ENCODE data around the gene TERC. TPM values are rescaled to one million over a fixed set of nuclear protein-coding genes. Genes with fewer than 3 reads are reported as not detected.
A peak's percentile ranks its signal among the peaks of the same experiment; 100 is the strongest.

The TERC gene
- total RNA-seq, 1 donor from 2014 or later, result not detected

- DNase-seq (ENCODE audit: extremely low spot score, unreplicated experiment), result no peak
- peaks cover 33% of the 10 kb centered on the region for H3K4me1 Mint-ChIP-seq (ENCODE audit: unreplicated experiment)
- TF ChIP-seq CTCF (IDR thresholded peaks at IDR 0.05), result no peak
- no peaks in the 10 kb centered on the region for H3K27me3 Mint-ChIP-seq (ENCODE audit: unreplicated experiment)
- no peaks in the 10 kb centered on the region for H3K9me3 Mint-ChIP-seq (ENCODE audit: unreplicated experiment)
- H3K4me3 Mint-ChIP-seq (ENCODE audit: unreplicated experiment), result peak overlapping the region; percentile 98
- peak overlapping the region; percentile 100 for H3K27ac Mint-ChIP-seq (ENCODE audit: unreplicated experiment)
- H3K36me3 Mint-ChIP-seq (ENCODE audit: unreplicated experiment), result peaks cover 12% of the 10 kb centered on the region
Measured at GRCh38 chr3:169771497-169772304, 6.8 kb upstream of the TERC start.

- H3K36me3 Mint-ChIP-seq (ENCODE audit: unreplicated experiment), result no peaks in the 10 kb centered on the region
- H3K27ac Mint-ChIP-seq (ENCODE audit: unreplicated experiment), result peak within 1 kb of the TSS; percentile 92
- peak; percentile 87 for DNase-seq (ENCODE audit: extremely low spot score, unreplicated experiment)
- H3K4me3 Mint-ChIP-seq (ENCODE audit: unreplicated experiment), result peak within 1 kb of the TSS; percentile 84
- H3K4me1 Mint-ChIP-seq (ENCODE audit: unreplicated experiment), result peaks cover 18% of the 10 kb centered on the region
- H3K9me3 Mint-ChIP-seq (ENCODE audit: unreplicated experiment), result peaks cover 5% of the 10 kb centered on the region
- no peak for TF ChIP-seq CTCF (IDR thresholded peaks at IDR 0.05)
- no peaks in the 10 kb centered on the region for H3K27me3 Mint-ChIP-seq (ENCODE audit: unreplicated experiment)
Measured at GRCh38 chr3:169769287-169770181, 4.7 kb upstream of the TERC start, which contains the start of gene ACTRT3. TSS of gene ACTRT3 (minus strand) at chr3:169769561. CDS start at chr3:169769520, 41 bp downstream.

- Mint-ChIP-seq H3K27me3 (ENCODE audit: unreplicated experiment) (no peaks in the 10 kb centered on the region), H3K36me3 (ENCODE audit: unreplicated experiment) (no peaks in the 10 kb centered on the region), H3K27ac (ENCODE audit: unreplicated experiment) (no peak overlapping the region), H3K9me3 (ENCODE audit: unreplicated experiment) (peaks cover 5% of the 10 kb centered on the region), H3K4me1 (ENCODE audit: unreplicated experiment) (peaks cover 5% of the 10 kb centered on the region), H3K4me3 (ENCODE audit: unreplicated experiment) (peak overlapping the region; percentile 65)
- no peak for TF ChIP-seq CTCF (IDR thresholded peaks at IDR 0.05)
- DNase-seq (ENCODE audit: extremely low spot score, unreplicated experiment), result no peak
Measured at GRCh38 chr3:169764312-169764881, 463 bp downstream of the TERC start.

- H3K9me3 Mint-ChIP-seq (ENCODE audit: unreplicated experiment), result no peaks in the 10 kb centered on the region
- TF ChIP-seq CTCF (IDR thresholded peaks at IDR 0.05), result no peak
- peaks cover 5% of the 10 kb centered on the region for H3K4me1 Mint-ChIP-seq (ENCODE audit: unreplicated experiment)
- no peaks in the 10 kb centered on the region for H3K36me3 Mint-ChIP-seq (ENCODE audit: unreplicated experiment)
- no peak overlapping the region for H3K4me3 Mint-ChIP-seq (ENCODE audit: unreplicated experiment)
- DNase-seq (ENCODE audit: extremely low spot score, unreplicated experiment), result no peak
- no peak overlapping the region for H3K27ac Mint-ChIP-seq (ENCODE audit: unreplicated experiment)
- H3K27me3 Mint-ChIP-seq (ENCODE audit: unreplicated experiment), result peaks cover 2% of the 10 kb centered on the region
Measured at GRCh38 chr3:169760479-169760878, 4.4 kb downstream of the TERC start.
